HG03558 (cell line): Measurements from ENCODE around the gene ACAD10.
A peak's percentile ranks its signal among the peaks of the same experiment; 100 is the strongest.

Source experiments
- ATAC-seq: cut with Tn5 transposase; IDR thresholded peaks from one replicate; pipeline ENCODE4 v1.9.1; 2021; ENCODE audit warnings: moderate number of reproducible peaks; ENCODE audit not compliant: unreplicated experiment; ENCODE audit errors: extremely low read depth

Gene ACAD10

GRCh38 chr12:111773801-111774551 is 88.1 kb downstream of the ACAD10 start:
- no peak for ATAC-seq

GRCh38 chr12:111775205-111776193 is 89.6 kb downstream of the ACAD10 start:
- peak; percentile 48 for ATAC-seq

- ATAC-seq: no peak
Measured at GRCh38 chr12:111776836-111777344, 91.0 kb downstream of the ACAD10 start.

- ATAC-seq: no peak
Measured at GRCh38 chr12:111777345-111778045, 91.6 kb downstream of the ACAD10 start.

GRCh38 chr12:111780166-111780565 is 94.3 kb downstream of the ACAD10 start:
- no peak for ATAC-seq

- ATAC-seq: no peak
Measured at GRCh38 chr12:111780615-111781014, 94.8 kb downstream of the ACAD10 start.

GRCh38 chr12:111781085-111781658 is 95.3 kb downstream of the ACAD10 start:
- ATAC-seq: no peak

GRCh38 chr12:111783046-111783445 is 97.2 kb downstream of the ACAD10 start:
- no peak for ATAC-seq

GRCh38 chr12:111784953-111785352 is 99.1 kb downstream of the ACAD10 start:
- ATAC-seq: no peak

GRCh38 chr12:111785651-111786050 is 99.8 kb downstream of the ACAD10 start:
- ATAC-seq: no peak

- ATAC-seq: no peak
Measured at GRCh38 chr12:111788178-111788654, 102.4 kb downstream of the ACAD10 start.

GRCh38 chr12:111789779-111790178 is 103.9 kb downstream of the ACAD10 start:
- ATAC-seq: no peak

- ATAC-seq: no peak
Measured at GRCh38 chr12:111791507-111791906, 105.7 kb downstream of the ACAD10 start.

GRCh38 chr12:111792155-111792855 is 106.5 kb downstream of the ACAD10 start:
- ATAC-seq: no peak

GRCh38 chr12:111792856-111793235 is 107.0 kb downstream of the ACAD10 start:
- no peak for ATAC-seq

GRCh38 chr12:111798182-111798581 is 112.3 kb downstream of the ACAD10 start:
- no peak for ATAC-seq

GRCh38 chr12:111799758-111800157 is 113.9 kb downstream of the ACAD10 start:
- ATAC-seq: no peak

- ATAC-seq: no peak
Measured at GRCh38 chr12:111803038-111803626, 117.3 kb downstream of the ACAD10 start.

- ATAC-seq: no peak
Measured at GRCh38 chr12:111803851-111804250, 118.0 kb downstream of the ACAD10 start.
